AG04449 (cell line): ENCODE measurements around the gene PHPT1.

ENCODE experiments used
- CTCF ChIA-PET: fragments of 350-600 bp; formaldehyde crosslinking; extraction: SDS; loops from one replicate; lab custom pipeline; 2021; ENCODE audit warnings: antibody characterized with exemption; lab: Yijun Ruan, JAX
- POLR2A ChIA-PET: fragments of 400-600, 350-600 bp; formaldehyde crosslinking; extraction: SDS; loops from one replicate; lab custom pipeline; 2020; ENCODE audit warnings: antibody characterized with exemption, inconsistent platforms; lab: Yijun Ruan, JAX
- DNase-seq: peaks from one replicate; pipeline ENCODE4 v3.0.0-alpha.2; 2010; ENCODE audit warnings: low read depth, low spot score
- H3K4me3 ChIP-seq: 2 replicates; pipeline ENCODE4 v1.5.1; 2011; ENCODE audit warnings: low read depth, mild to moderate bottlenecking, control low read depth, low read length
- CTCF ChIP-seq: IDR thresholded peaks from one replicate; pipeline ENCODE4 v1.5.1; 2011; ENCODE audit warnings: mild to moderate bottlenecking, moderate library complexity, low read length, control low read depth, inconsistent platforms; ENCODE audit not compliant: insufficient read depth; ENCODE audit errors: missing control alignments

PHPT1 gene

GRCh38 chr9:136854113-136854841 is 5.1 kb downstream of the PHPT1 start:
- no peak for DNase-seq
- no peak for TF ChIP-seq CTCF
- POLR2A ChIA-PET: no interaction called here

GRCh38 chr9:136854842-136855460 is 5.7 kb downstream of the PHPT1 start:
- no peak for TF ChIP-seq CTCF
- H3K4me3 ChIP-seq: no peak overlapping the region
- no peak for DNase-seq
- ChIA-PET POLR2A (no interaction called here), CTCF (no interaction called here)

More at GRCh38 chr9:136854113-136854841, 5.1 kb downstream of the PHPT1 start:
- no peak overlapping the region for H3K4me3 ChIP-seq
- CTCF ChIA-PET: no interaction called here

- no peak for DNase-seq
- TF ChIP-seq CTCF: no peak
- no peak overlapping the region for H3K4me3 ChIP-seq
- CTCF ChIA-PET: interaction anchor here (1.1 kb wide), 1 partner anchor 174 kb away, joined by 4 read pairs; no protein-coding TSS in a partner anchor
- POLR2A ChIA-PET: interaction anchor here (1.0 kb wide), 1 partner anchor 140 kb away, joined by 3 read pairs; the partner anchor contains the start of gene CLIC3
Observed at GRCh38 chr9:136855461-136856078, 6.4 kb downstream of the PHPT1 start.

GRCh38 chr9:136856079-136856476 is 6.9 kb downstream of the PHPT1 start:
- H3K4me3 ChIP-seq: no peak overlapping the region
- ChIA-PET POLR2A (interaction anchor here (1.0 kb wide), 1 partner anchor 140 kb away, joined by 3 read pairs; the partner anchor contains the start of gene CLIC3), CTCF (interaction anchor here (1.1 kb wide), 2 partner anchors 26 to 173 kb away, joined by 3 to 4 read pairs; no protein-coding TSS in a partner anchor)
- no peak for TF ChIP-seq CTCF
- no peak for DNase-seq

- no peak for TF ChIP-seq CTCF
- no peak overlapping the region for H3K4me3 ChIP-seq
- DNase-seq: no peak
- ChIA-PET POLR2A (interaction anchor here (0.9 to 1.0 kb wide), 2 partner anchors 87 to 139 kb away, joined by 3 read pairs; partner anchors contain the start of gene CLIC3), CTCF (interaction anchor here (0.6 to 1.1 kb wide), 3 partner anchors 26 to 173 kb away, joined by 3 to 4 read pairs (median 3); no protein-coding TSS in a partner anchor)
Observed at GRCh38 chr9:136856541-136857141, 7.4 kb downstream of the PHPT1 start.
